GM12878 (cell line): ENCODE data around the gene TOB2. TPM values are rescaled to one million over a fixed set of nuclear protein-coding genes. Genes with fewer than 3 reads are reported as not detected.

Source experiments
- ATAC-seq: fragments of 200-7000 bp; cut with Tn5 transposase; 3 replicates; pipeline ENCODE4 v1.9.1; 2020; ENCODE audit warnings: mild to moderate bottlenecking, moderate library complexity
- BruUV-seq: library from RNA; stranded (reverse); fragments of 400-500 nt; replicated peaks from 2 replicates; lab custom pipeline; 2021; lab: Mats Ljungman, UMichigan
- CTCF ChIA-PET: fragments of 300-600 bp; sonication (Branson Sonifier 250); formaldehyde crosslinking; extraction: SDS; loops from one replicate; lab custom pipeline; 2021; ENCODE audit warnings: inconsistent platforms; lab: Yijun Ruan, JAX
- POLR2A ChIA-PET: fragments of 350-600 bp; formaldehyde crosslinking; extraction: SDS; loops from one replicate; lab custom pipeline; 2021; ENCODE audit warnings: inconsistent platforms; lab: Charles Lee
- RAD21 ChIA-PET: fragments of 300-600 bp; sonication (Branson Sonifier 250); formaldehyde crosslinking; loops from one replicate; lab custom pipeline; 2023; ENCODE audit warnings: antibody characterized with exemption; ENCODE audit not compliant: unreplicated experiment; lab: Charles Lee
- SMC1A ChIA-PET: fragments of 300-600 bp; sonication (Branson Sonifier 250); formaldehyde crosslinking; loops from one replicate; lab custom pipeline; 2023; ENCODE audit not compliant: unreplicated experiment, uncharacterized antibody; lab: Charles Lee
- DNase-seq: peaks from one replicate; pipeline ENCODE4 v3.0.0-alpha.2; 2011; ENCODE audit warnings: low read depth, low spot score
- FAIRE-seq: peaks from 3 replicates; lab custom pipeline; 2011; peaks lifted over from hg19 to GRCh38; lab: Jason Lieb, UNC
- H2AFZ ChIP-seq: 2 replicates; pipeline ENCODE4 v1.6.0; 2011; ENCODE audit warnings: low read depth, low read length, control low read depth; ENCODE audit not compliant: control insufficient read depth
- H3K27ac ChIP-seq: 2 replicates; pipeline ENCODE4 v1.5.1; 2011; ENCODE audit warnings: control low read depth; ENCODE audit not compliant: control insufficient read depth, insufficient read depth
- H3K27me3 ChIP-seq, 2 experiments: replicated peaks in 1 of 2; 2 replicates each; pipeline versions ENCODE4 v1.6.0 to v1.6.1; 2011; ENCODE audit warnings: low read length in 1 of 2; ENCODE audit not compliant: control insufficient read depth in 2 of 2, insufficient read depth in 2 of 2
- H3K36me3 ChIP-seq, 2 experiments: 2 replicates each; pipeline ENCODE4 v1.5.1; 2011; ENCODE audit warnings: low read length in 1 of 2; ENCODE audit not compliant: control insufficient read depth in 2 of 2, insufficient read depth in 2 of 2
- H3K4me1 ChIP-seq: 2 replicates; pipeline ENCODE4 v1.6.1; 2011; ENCODE audit warnings: mild to moderate bottlenecking, low read length, moderate library complexity, mixed read lengths; ENCODE audit not compliant: control insufficient read depth, insufficient read depth
- H3K4me2 ChIP-seq: 2 replicates; pipeline ENCODE4 v1.6.0; 2011; ENCODE audit warnings: control low read depth; ENCODE audit not compliant: control insufficient read depth, insufficient read depth
- H3K4me3 ChIP-seq: fragments of 200-600 bp; sonication (generic); 2 replicates; pipeline ENCODE4 v1.5.1; 2016
- H3K79me2 ChIP-seq: 2 replicates; pipeline ENCODE4 v1.6.0; 2011; ENCODE audit warnings: low read length; ENCODE audit not compliant: control insufficient read depth, insufficient read depth
- H3K9ac ChIP-seq: 2 replicates; pipeline ENCODE4 v1.8.0; 2011; ENCODE audit warnings: low read length, control low read depth, mixed read lengths; ENCODE audit not compliant: control insufficient read depth, insufficient read depth
- H3K9me3 ChIP-seq: replicated peaks from 3 replicates; pipeline ENCODE4 v1.5.1; 2011; ENCODE audit warnings: mild to moderate bottlenecking, low read length; ENCODE audit not compliant: control insufficient read depth, insufficient read depth
- H4K20me1 ChIP-seq: 2 replicates; pipeline ENCODE4 v1.6.0; 2011; ENCODE audit not compliant: control insufficient read depth, insufficient read depth
- EED ChIP-seq: sonication (generic); IDR thresholded peaks from 2 replicates; pipeline ENCODE4 v1.6.1; 2016; ENCODE audit warnings: antibody characterized with exemption, low read depth
- FOXM1 ChIP-seq: IDR thresholded peaks from 2 replicates; pipeline ENCODE4 v1.6.1; 2012; ENCODE audit warnings: low read depth, mild to moderate bottlenecking, inconsistent platforms, low read length, moderate library complexity
- HDAC6 ChIP-seq: fragments of 200-600 bp; sonication (generic); IDR thresholded peaks from one replicate; pipeline ENCODE4 v1.8.0; 2017; ENCODE audit warnings: antibody characterized with exemption; ENCODE audit not compliant: unreplicated experiment
- NFYB ChIP-seq: IDR thresholded peaks from 2 replicates; pipeline ENCODE4 v1.6.1; 2011; ENCODE audit warnings: low read depth, mild to moderate bottlenecking, low read length, improper control_type of control experiment, moderate library complexity; ENCODE audit not compliant: insufficient read depth
- PAX5 ChIP-seq: IDR thresholded peaks from 2 replicates; pipeline ENCODE4 v1.6.1; 2011; ENCODE audit warnings: low read depth, low read length, borderline replicate concordance
- PRDM15 ChIP-seq: fragments of 450-650 bp; formaldehyde crosslinking; IDR thresholded peaks from 2 replicates; pipeline ENCODE4 v1.4.0; 2020; ENCODE audit warnings: mild to moderate bottlenecking, moderate library complexity
- SMAD1 ChIP-seq: fragments of 450-650 bp; IDR thresholded peaks from 2 replicates; pipeline ENCODE4 v1.6.1; 2018; ENCODE audit warnings: mild to moderate bottlenecking, low read depth; ENCODE audit not compliant: partially characterized antibody
- SMC3 ChIP-seq: IDR thresholded peaks from 2 replicates; pipeline ENCODE4 v1.6.1; 2011; ENCODE audit warnings: low read length, improper control_type of control experiment, borderline replicate concordance
- SUPT20H ChIP-seq: IDR thresholded peaks from 2 replicates; pipeline ENCODE4 v1.6.1; 2011; ENCODE audit warnings: low read depth, mild to moderate bottlenecking, low read length, moderate library complexity, borderline replicate concordance; ENCODE audit not compliant: control insufficient read depth
- TCF7 ChIP-seq: IDR thresholded peaks from 2 replicates; pipeline ENCODE4 v1.6.1; 2014; ENCODE audit warnings: antibody characterized with exemption, borderline replicate concordance
- WGBS: methylation state at CpG from one replicate; pipeline ENCODE4 v1.1.6; 2016; ENCODE audit warnings: low lambda C conversion rate; ENCODE audit not compliant: insufficient replicate concordance, insufficient coverage; ENCODE audit errors: missing lambda C conversion rate; 5-methylcytosine and 5-hydroxymethylcytosine counted together
- in situ Hi-C: fragments of 300-500 bp; cut with MboI; formaldehyde crosslinking; loops from 9 replicates; pipeline ENCODE4 v1.14.3; 2018; ENCODE audit warnings: mixed read lengths
- intact Hi-C: fragments of 100-400 bp; cut with micrococcal nuclease; formaldehyde crosslinking; loops from one replicate; pipeline ENCODE4 v1.14.2; 2022; ENCODE audit not compliant: unreplicated experiment
- polyA plus RNA-seq, 11 experiments: library from polyadenylated mRNA; depleted of rRNA in 4 of 11; unstranded in 6 of 11; stranded (reverse) in 5 of 11; fragments of >200 nt; fragmentation: Nextera tagmentation in 4 of 11; fragmentation: Illumina TruSeq in 1 of 11; extraction: Ambion mirVana in 4 of 11; extraction: Trizol in 1 of 11; gene quantifications; 1 replicate in 1 of 11; 2 replicates in 10 of 11; pipeline versions ENCODE4 v1.2.1 to v1.2.3, GENCODE V29; 2011 to 2016; ENCODE audit warnings: inconsistent platforms in 2 of 11, missing spikeins in 2 of 11, low read depth in 1 of 11
- total RNA-seq, 4 experiments: library from RNA; depleted of rRNA in 3 of 4; stranded (reverse); fragments of >200 nt in 3 of 4; fragmentation: Illumina TruSeq in 1 of 4; extraction: Trizol in 1 of 4; gene quantifications; 2 replicates each; pipeline versions ENCODE4 v1.2.1 to v1.2.3, GENCODE V29; 2013 to 2021
- TF ChIP-seq, protein P1 (sequence below): IDR thresholded peaks from 2 replicates; pipeline ENCODE4 v1.6.1; 2012; ENCODE audit warnings: low read depth, low read length, improper control_type of control experiment

Gene TOB2
- total and polyA plus RNA-seq, 10 of the 15 experiments (the other 5 are each of a cell fraction or from before 2014, with no cell fraction given) = 4.5 to 32.0 (median 15.1) TPM

- ChIA-PET SMC1A (interaction anchor here (1.0 kb wide), 1 partner anchor 128 kb away, joined by 3 read pairs; no protein-coding TSS in a partner anchor), CTCF (interaction anchor here (1.1 to 1.7 kb wide), 3 partner anchors 11 to 476 kb away, joined by 3 to 5 read pairs (median 4); no protein-coding TSS in a partner anchor), RAD21 (no interaction called here)
- WGBS = 84% methylated on average over 8 of the region's 8 CpGs
- DNase-seq = no peak
- Histone ChIP-seq H2AFZ (no peak overlapping the region), H3K27me3 (no peaks in the 10 kb centered on the region), H3K9ac (no peak overlapping the region), H3K27ac (no peak overlapping the region)
- in situ Hi-C loops = no loop called here
- FAIRE-seq = no peak
- ATAC-seq = no peak
- TF ChIP-seq HDAC6 = no peak
- TF ChIP-seq SMAD1 = no peak
- no peak for TF ChIP-seq PRDM15
- no peak for TF ChIP-seq PAX5
- TF ChIP-seq FOXM1 = no peak
- TF ChIP-seq NFYB = no peak
- TF ChIP-seq EED = no peak
- TF ChIP-seq, protein P1, sequence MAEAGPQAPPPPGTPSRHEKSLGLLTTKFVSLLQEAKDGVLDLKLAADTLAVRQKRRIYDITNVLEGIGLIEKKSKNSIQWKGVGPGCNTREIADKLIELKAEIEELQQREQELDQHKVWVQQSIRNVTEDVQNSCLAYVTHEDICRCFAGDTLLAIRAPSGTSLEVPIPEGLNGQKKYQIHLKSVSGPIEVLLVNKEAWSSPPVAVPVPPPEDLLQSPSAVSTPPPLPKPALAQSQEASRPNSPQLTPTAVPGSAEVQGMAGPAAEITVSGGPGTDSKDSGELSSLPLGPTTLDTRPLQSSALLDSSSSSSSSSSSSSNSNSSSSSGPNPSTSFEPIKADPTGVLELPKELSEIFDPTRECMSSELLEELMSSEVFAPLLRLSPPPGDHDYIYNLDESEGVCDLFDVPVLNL = no peak
- no peak for TF ChIP-seq SMC3
- no peak for TF ChIP-seq TCF7
- no peak for TF ChIP-seq SUPT20H
- TF ChIP-seq, all 136 proteins: peak for 0
- Histone ChIP-seq H3K9me3 (no peaks in the 10 kb centered on the region), H4K20me1 (no peaks in the 10 kb centered on the region), H3K4me2 (no peak overlapping the region), H3K4me1 (peaks cover 4% of the 10 kb centered on the region), H3K79me2 (no peaks in the 10 kb centered on the region), H3K4me3 (no peak overlapping the region), H3K36me3 (no peaks in the 10 kb centered on the region; a peak in 1 of 4 replicates)
- POLR2A ChIA-PET = no interaction called here
- intact Hi-C loops = no loop called here
- BruUV-seq = no TSS peak
Observed at GRCh38 chr22:41398921-41399320, 47.7 kb downstream of the TOB2 start.
